Stimulated activated CD8-positive, alpha-beta memory T cell treated with anti-CD3 and anti-CD28 coated beads, Interleukin-4, amount 100 ng/mL, for 24 hours (primary cell): ENCODE measurements around the gene ADAMTS18.

Experiments
- DNase-seq: peaks from one replicate; pipeline ENCODE4 v3.0.0-alpha.2; 2020; ENCODE audit warnings: low read depth

The ADAMTS18 gene

GRCh38 chr16:77324729-77325128 lies 110.1 kb downstream of the ADAMTS18 start:
- no peak for DNase-seq

- no peak for DNase-seq
Measured at GRCh38 chr16:77323695-77324094, 111.1 kb downstream of the ADAMTS18 start.

- DNase-seq, result no peak
Measured at GRCh38 chr16:77322757-77323156, 112.1 kb downstream of the ADAMTS18 start.

GRCh38 chr16:77317059-77317458 lies 117.8 kb downstream of the ADAMTS18 start:
- DNase-seq, result no peak

- no peak for DNase-seq
Measured at GRCh38 chr16:77310877-77311276, 124.0 kb downstream of the ADAMTS18 start.

- DNase-seq, result no peak
Measured at GRCh38 chr16:77308163-77308561, 126.7 kb downstream of the ADAMTS18 start.

- DNase-seq, result no peak
Measured at GRCh38 chr16:77307426-77308162, 127.2 kb downstream of the ADAMTS18 start.

GRCh38 chr16:77306075-77306474 lies 128.8 kb downstream of the ADAMTS18 start:
- DNase-seq, result no peak

GRCh38 chr16:77304877-77305276 lies 130.0 kb downstream of the ADAMTS18 start:
- no peak for DNase-seq

- DNase-seq, result no peak
Measured at GRCh38 chr16:77304134-77304533, 130.7 kb downstream of the ADAMTS18 start.

GRCh38 chr16:77302674-77303073 lies 132.2 kb downstream of the ADAMTS18 start:
- DNase-seq, result no peak

- DNase-seq, result no peak
Measured at GRCh38 chr16:77302249-77302648, 132.6 kb downstream of the ADAMTS18 start.

GRCh38 chr16:77300256-77300655 lies 134.6 kb downstream of the ADAMTS18 start:
- no peak for DNase-seq

- DNase-seq, result no peak
Measured at GRCh38 chr16:77299395-77299794, 135.4 kb downstream of the ADAMTS18 start.

- DNase-seq, result no peak
Measured at GRCh38 chr16:77298418-77299360, 136.1 kb downstream of the ADAMTS18 start.

GRCh38 chr16:77297996-77298395 lies 136.8 kb downstream of the ADAMTS18 start:
- no peak for DNase-seq

- no peak for DNase-seq
Measured at GRCh38 chr16:77295896-77296295, 138.9 kb downstream of the ADAMTS18 start.

GRCh38 chr16:77290451-77291115 lies 144.3 kb downstream of the ADAMTS18 start:
- no peak for DNase-seq

- DNase-seq, result no peak
Measured at GRCh38 chr16:77289331-77289809, 145.5 kb downstream of the ADAMTS18 start.

- DNase-seq, result no peak
Measured at GRCh38 chr16:77288222-77288621, 146.6 kb downstream of the ADAMTS18 start.

- DNase-seq, result no peak
Measured at GRCh38 chr16:77285676-77286075, 149.2 kb downstream of the ADAMTS18 start.

- no peak for DNase-seq
Measured at GRCh38 chr16:77282345-77282744, 152.5 kb downstream of the ADAMTS18 start.
